HepG2 (cell line): ENCODE results near the gene DDX23. TPM values are rescaled to one million over a fixed set of nuclear protein-coding genes. Genes with fewer than 3 reads are reported as not detected.
A peak's percentile ranks its signal among the peaks of the same experiment; 100 is the strongest.

ENCODE experiments used
- BATF2 ChIP-seq: sonication (generic); formaldehyde crosslinking; IDR thresholded peaks from 2 replicates; pipeline ENCODE4 v1.8.0; 2022; ENCODE audit warnings: mild to moderate bottlenecking, missing genetic modification reagents, moderate library complexity
- CAMTA2 ChIP-seq: sonication (generic); formaldehyde crosslinking; IDR thresholded peaks from 2 replicates; pipeline ENCODE4 v1.4.0; 2020; ENCODE audit warnings: mild to moderate bottlenecking, missing genetic modification reagents, borderline replicate concordance
- CC2D1A ChIP-seq: sonication (generic); formaldehyde crosslinking; IDR thresholded peaks from 2 replicates; pipeline ENCODE4 v1.8.1; 2023; ENCODE audit warnings: mild to moderate bottlenecking, missing genetic modification reagents
- CEBPB ChIP-seq: IDR thresholded peaks from 2 replicates; pipeline ENCODE4 v1.6.1; 2011; ENCODE audit warnings: low read depth, low read length, improper control_type of control experiment, borderline replicate concordance
- GATAD1 ChIP-seq: IDR thresholded peaks from 2 replicates; pipeline ENCODE4 v1.6.1; 2016; ENCODE audit warnings: missing genetic modification reagents, missing compliant biosample characterization
- IRF1 ChIP-seq: sonication (generic); formaldehyde crosslinking; IDR thresholded peaks from 2 replicates; pipeline ENCODE4 v1.4.0; 2020; ENCODE audit warnings: low read depth, mild to moderate bottlenecking, missing genetic modification reagents
- KDM5A ChIP-seq: fragments of 200-600 bp; sonication (generic); IDR thresholded peaks from 2 replicates; pipeline ENCODE4 v1.7.0; 2018; ENCODE audit warnings: antibody characterized with exemption, mild to moderate bottlenecking, low read length, borderline replicate concordance
- PHF20 ChIP-seq: sonication (generic); formaldehyde crosslinking; IDR thresholded peaks from 2 replicates; pipeline ENCODE4 v1.5.0; 2020; ENCODE audit warnings: mild to moderate bottlenecking, missing genetic modification reagents
- POGK ChIP-seq: sonication (generic); formaldehyde crosslinking; conservative IDR thresholded peaks from 2 replicates; pipeline ENCODE4 v1.8.0; 2022; ENCODE audit warnings: mild to moderate bottlenecking, moderate library complexity, missing genetic modification reagents
- SMAD3 ChIP-seq: sonication (generic); formaldehyde crosslinking; IDR thresholded peaks from 2 replicates; pipeline ENCODE4 v1.4.0; 2020; ENCODE audit warnings: missing genetic modification reagents
- TEAD3 ChIP-seq: optimal IDR thresholded peaks from 2 replicates; pipeline ENCODE3; 2016; ENCODE audit warnings: borderline replicate concordance
- YY1 ChIP-seq: IDR thresholded peaks from 2 replicates; pipeline ENCODE4 v1.6.1; 2011; ENCODE audit warnings: low read length, low read depth, moderate library complexity, mild to moderate bottlenecking; ENCODE audit not compliant: insufficient read depth, insufficient replicate concordance
- ZFY ChIP-seq: sonication (generic); formaldehyde crosslinking; IDR thresholded peaks from 2 replicates; pipeline ENCODE4 v1.4.0; 2020; ENCODE audit warnings: missing genetic modification reagents
- ZNF329 ChIP-seq: sonication (generic); formaldehyde crosslinking; IDR thresholded peaks from 2 replicates; pipeline ENCODE4 v1.9.0; 2021; ENCODE audit warnings: low read depth, mild to moderate bottlenecking, missing genetic modification reagents
- ZNF546 ChIP-seq: sonication (generic); formaldehyde crosslinking; conservative IDR thresholded peaks from 2 replicates; pipeline ENCODE4 v1.8.1; 2023; ENCODE audit warnings: mild to moderate bottlenecking, missing genetic modification reagents
- ZNF547 ChIP-seq: sonication (generic); formaldehyde crosslinking; IDR thresholded peaks from 2 replicates; pipeline ENCODE4 v1.5.1; 2020; ENCODE audit warnings: mild to moderate bottlenecking, missing genetic modification reagents
- ZSCAN31 ChIP-seq: sonication (generic); formaldehyde crosslinking; IDR thresholded peaks from 2 replicates; pipeline ENCODE4 v1.5.0; 2020; ENCODE audit warnings: low read depth, mild to moderate bottlenecking, missing genetic modification reagents
- polyA plus RNA-seq, 8 experiments: library from polyadenylated mRNA; depleted of rRNA in 3 of 8; stranded (reverse) in 7 of 8; unstranded in 1 of 8; fragments of >200 nt; fragmentation: Illumina TruSeq in 4 of 8; extraction: Trizol in 4 of 8; gene quantifications; 2 replicates each; pipeline versions ENCODE4 v1.2.1 to v1.2.3, GENCODE V29; 2011 to 2016; ENCODE audit warnings: low read depth in 4 of 8, missing spikeins in 1 of 8, mixed read lengths in 1 of 8; ENCODE audit not compliant: insufficient read depth in 1 of 8
- total RNA-seq, 5 experiments: library from RNA; depleted of rRNA; stranded (reverse); fragments of >200 nt; fragmentation: Illumina TruSeq; extraction: Trizol; gene quantifications; 2 replicates each; pipeline ENCODE4 v1.2.3, GENCODE V29; 2016; ENCODE audit warnings: low read depth in 1 of 5
- TF ChIP-seq, protein P1 (sequence below): sonication (generic); formaldehyde crosslinking; IDR thresholded peaks from 2 replicates; pipeline ENCODE4 v1.4.0; 2020; ENCODE audit warnings: missing genetic modification reagents, borderline replicate concordance

DDX23 gene
- total and polyA plus RNA-seq, 2 of the 13 experiments (the other 11 are each of a cell fraction or from before 2014, with no cell fraction given) = 35.7 to 90.0 TPM

DNA sequence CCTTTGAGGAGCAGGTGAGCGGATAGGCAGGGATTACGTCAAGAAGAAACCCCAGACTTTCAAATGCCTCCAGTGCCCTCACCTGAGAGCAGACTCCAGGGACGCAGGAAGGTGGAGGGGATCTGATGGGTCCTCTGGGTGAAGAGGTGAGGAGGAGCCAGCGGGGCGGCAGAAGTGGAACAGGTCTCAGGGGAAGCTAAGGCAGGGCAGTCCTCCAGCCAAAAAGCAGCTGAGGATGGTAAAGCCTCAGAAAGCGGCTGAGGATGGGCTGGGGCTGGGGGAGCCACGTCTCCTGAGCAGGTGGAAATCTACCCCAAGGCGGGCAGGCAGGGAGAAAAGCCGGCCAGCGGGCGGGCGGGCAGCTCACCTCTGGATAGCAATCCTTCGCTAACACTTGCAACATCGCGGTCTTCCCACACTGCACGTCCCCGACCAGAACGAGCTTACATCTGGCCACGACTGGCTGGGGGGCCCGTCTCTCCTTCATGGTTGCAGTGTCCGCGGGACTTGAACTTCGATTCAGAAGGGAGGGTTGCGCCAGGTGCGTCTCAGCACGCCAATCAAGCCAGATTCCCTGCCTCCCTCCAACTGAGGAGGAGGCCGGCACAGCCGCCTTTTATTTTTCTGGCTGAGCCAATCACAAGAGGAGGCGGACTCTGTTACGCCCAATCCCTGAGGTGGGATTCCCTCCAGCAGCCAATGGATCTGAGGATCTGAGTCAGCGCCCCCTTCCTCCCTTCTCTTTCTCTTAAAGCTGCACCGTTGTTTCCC lies 13.5 kb upstream of the DDX23 start, which contains the start of gene RND1 (continued):
- TF ChIP-seq ZSCAN31 (CRISPR knock-in tag) = 0 out of 2 replicates have a peak, but pooled peaks have one; percentile 44
- peak; percentile 52; the same call in 1 of the 2 replicates for TF ChIP-seq ZFY (CRISPR knock-in tag)
- TF ChIP-seq GATAD1 = 0 out of 2 replicates have a peak, but pooled peaks have one; percentile 15
- 0 out of 2 replicates have a peak, but pooled peaks have one; percentile 39 for TF ChIP-seq POGK (CRISPR knock-in tag)
- no peak for TF ChIP-seq CAMTA2 (CRISPR knock-in tag)
- 0 out of 2 replicates have a peak, but pooled peaks have one; percentile 20 for TF ChIP-seq ZNF329 (CRISPR knock-in tag)
- no peak for TF ChIP-seq CC2D1A (CRISPR knock-in tag)
- peak; percentile 44; the same call in 1 of the 2 replicates for TF ChIP-seq CEBPB
- TF ChIP-seq PHF20 (CRISPR knock-in tag) = peak; percentile 54; the same call in 1 of the 2 replicates
- no peak for TF ChIP-seq BATF2 (CRISPR knock-in tag)
- peak; percentile 16 for TF ChIP-seq YY1
- no peak for TF ChIP-seq KDM5A
- TF ChIP-seq TEAD3 = no peak
- TF ChIP-seq SMAD3 (CRISPR knock-in tag) = 0 out of 2 replicates have a peak, but pooled peaks have one; percentile 26
- TF ChIP-seq, protein P1, sequence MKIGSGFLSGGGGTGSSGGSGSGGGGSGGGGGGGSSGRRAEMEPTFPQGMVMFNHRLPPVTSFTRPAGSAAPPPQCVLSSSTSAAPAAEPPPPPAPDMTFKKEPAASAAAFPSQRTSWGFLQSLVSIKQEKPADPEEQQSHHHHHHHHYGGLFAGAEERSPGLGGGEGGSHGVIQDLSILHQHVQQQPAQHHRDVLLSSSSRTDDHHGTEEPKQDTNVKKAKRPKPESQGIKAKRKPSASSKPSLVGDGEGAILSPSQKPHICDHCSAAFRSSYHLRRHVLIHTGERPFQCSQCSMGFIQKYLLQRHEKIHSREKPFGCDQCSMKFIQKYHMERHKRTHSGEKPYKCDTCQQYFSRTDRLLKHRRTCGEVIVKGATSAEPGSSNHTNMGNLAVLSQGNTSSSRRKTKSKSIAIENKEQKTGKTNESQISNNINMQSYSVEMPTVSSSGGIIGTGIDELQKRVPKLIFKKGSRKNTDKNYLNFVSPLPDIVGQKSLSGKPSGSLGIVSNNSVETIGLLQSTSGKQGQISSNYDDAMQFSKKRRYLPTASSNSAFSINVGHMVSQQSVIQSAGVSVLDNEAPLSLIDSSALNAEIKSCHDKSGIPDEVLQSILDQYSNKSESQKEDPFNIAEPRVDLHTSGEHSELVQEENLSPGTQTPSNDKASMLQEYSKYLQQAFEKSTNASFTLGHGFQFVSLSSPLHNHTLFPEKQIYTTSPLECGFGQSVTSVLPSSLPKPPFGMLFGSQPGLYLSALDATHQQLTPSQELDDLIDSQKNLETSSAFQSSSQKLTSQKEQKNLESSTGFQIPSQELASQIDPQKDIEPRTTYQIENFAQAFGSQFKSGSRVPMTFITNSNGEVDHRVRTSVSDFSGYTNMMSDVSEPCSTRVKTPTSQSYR (CRISPR knock-in tag) = no peak
- 0 out of 2 replicates have a peak, but pooled peaks have one; percentile 14 for TF ChIP-seq ZNF546 (CRISPR knock-in tag)
- TF ChIP-seq IRF1 (CRISPR knock-in tag) = no peak
- no peak for TF ChIP-seq ZNF547 (CRISPR knock-in tag)
